GM12878 (cell line): ENCODE data around the gene DDX23. TPM values are rescaled to one million over a fixed set of nuclear protein-coding genes. Genes with fewer than 3 reads are reported as not detected.

Source experiments
- ATAC-seq: fragments of 200-7000 bp; cut with Tn5 transposase; 3 replicates; pipeline ENCODE4 v1.9.1; 2020; ENCODE audit warnings: mild to moderate bottlenecking, moderate library complexity
- BruUV-seq: library from RNA; stranded (reverse); fragments of 400-500 nt; replicated peaks from 2 replicates; lab custom pipeline; 2021; lab: Mats Ljungman, UMichigan
- CTCF ChIA-PET: fragments of 300-600 bp; sonication (Branson Sonifier 250); formaldehyde crosslinking; extraction: SDS; loops from one replicate; lab custom pipeline; 2021; ENCODE audit warnings: inconsistent platforms; lab: Yijun Ruan, JAX
- POLR2A ChIA-PET: fragments of 350-600 bp; formaldehyde crosslinking; extraction: SDS; loops from one replicate; lab custom pipeline; 2021; ENCODE audit warnings: inconsistent platforms; lab: Charles Lee
- RAD21 ChIA-PET: fragments of 300-600 bp; sonication (Branson Sonifier 250); formaldehyde crosslinking; loops from one replicate; lab custom pipeline; 2023; ENCODE audit warnings: antibody characterized with exemption; ENCODE audit not compliant: unreplicated experiment; lab: Charles Lee
- SMC1A ChIA-PET: fragments of 300-600 bp; sonication (Branson Sonifier 250); formaldehyde crosslinking; loops from one replicate; lab custom pipeline; 2023; ENCODE audit not compliant: unreplicated experiment, uncharacterized antibody; lab: Charles Lee
- DNase-seq: peaks from one replicate; pipeline ENCODE4 v3.0.0-alpha.2; 2011; ENCODE audit warnings: low read depth, low spot score
- FAIRE-seq: peaks from 3 replicates; lab custom pipeline; 2011; peaks lifted over from hg19 to GRCh38; lab: Jason Lieb, UNC
- H2AFZ ChIP-seq: 2 replicates; pipeline ENCODE4 v1.6.0; 2011; ENCODE audit warnings: low read depth, low read length, control low read depth; ENCODE audit not compliant: control insufficient read depth
- H3K27ac ChIP-seq: 2 replicates; pipeline ENCODE4 v1.5.1; 2011; ENCODE audit warnings: control low read depth; ENCODE audit not compliant: control insufficient read depth, insufficient read depth
- H3K27me3 ChIP-seq, 2 experiments: replicated peaks in 1 of 2; 2 replicates each; pipeline versions ENCODE4 v1.6.0 to v1.6.1; 2011; ENCODE audit warnings: low read length in 1 of 2; ENCODE audit not compliant: control insufficient read depth in 2 of 2, insufficient read depth in 2 of 2
- H3K36me3 ChIP-seq, 2 experiments: 2 replicates each; pipeline ENCODE4 v1.5.1; 2011; ENCODE audit warnings: low read length in 1 of 2; ENCODE audit not compliant: control insufficient read depth in 2 of 2, insufficient read depth in 2 of 2
- H3K4me1 ChIP-seq: 2 replicates; pipeline ENCODE4 v1.6.1; 2011; ENCODE audit warnings: mild to moderate bottlenecking, low read length, moderate library complexity, mixed read lengths; ENCODE audit not compliant: control insufficient read depth, insufficient read depth
- H3K4me2 ChIP-seq: 2 replicates; pipeline ENCODE4 v1.6.0; 2011; ENCODE audit warnings: control low read depth; ENCODE audit not compliant: control insufficient read depth, insufficient read depth
- H3K4me3 ChIP-seq: fragments of 200-600 bp; sonication (generic); 2 replicates; pipeline ENCODE4 v1.5.1; 2016
- H3K79me2 ChIP-seq: 2 replicates; pipeline ENCODE4 v1.6.0; 2011; ENCODE audit warnings: low read length; ENCODE audit not compliant: control insufficient read depth, insufficient read depth
- H3K9ac ChIP-seq: 2 replicates; pipeline ENCODE4 v1.8.0; 2011; ENCODE audit warnings: low read length, control low read depth, mixed read lengths; ENCODE audit not compliant: control insufficient read depth, insufficient read depth
- H3K9me3 ChIP-seq: replicated peaks from 3 replicates; pipeline ENCODE4 v1.5.1; 2011; ENCODE audit warnings: mild to moderate bottlenecking, low read length; ENCODE audit not compliant: control insufficient read depth, insufficient read depth
- H4K20me1 ChIP-seq: 2 replicates; pipeline ENCODE4 v1.6.0; 2011; ENCODE audit not compliant: control insufficient read depth, insufficient read depth
- BACH1 ChIP-seq: fragments of 450-650 bp; IDR thresholded peaks from 2 replicates; pipeline ENCODE4 v1.6.1; 2017; ENCODE audit warnings: mild to moderate bottlenecking, borderline replicate concordance
- DPF2 ChIP-seq: fragments of 450-650 bp; IDR thresholded peaks from 2 replicates; pipeline ENCODE4 v1.6.1; 2017; ENCODE audit warnings: mild to moderate bottlenecking
- FOXM1 ChIP-seq: IDR thresholded peaks from 2 replicates; pipeline ENCODE4 v1.6.1; 2012; ENCODE audit warnings: low read depth, mild to moderate bottlenecking, inconsistent platforms, low read length, moderate library complexity
- GABPA ChIP-seq: IDR thresholded peaks from 2 replicates; pipeline ENCODE4 v1.6.1; 2014; ENCODE audit warnings: antibody characterized with exemption, low read depth, mild to moderate bottlenecking, inconsistent platforms
- GATAD2B ChIP-seq: fragments of 450-650 bp; conservative IDR thresholded peaks from 2 replicates; pipeline ENCODE4 v1.6.1; 2017; ENCODE audit warnings: low read depth, mild to moderate bottlenecking, moderate library complexity
- MEF2B ChIP-seq: fragments of 450-650 bp; IDR thresholded peaks from 2 replicates; pipeline ENCODE4 v1.6.1; 2018; ENCODE audit warnings: mild to moderate bottlenecking, moderate library complexity; ENCODE audit not compliant: partially characterized antibody, poor library complexity, severe bottlenecking
- PAX5 ChIP-seq: IDR thresholded peaks from 2 replicates; pipeline ENCODE4 v1.6.1; 2011; ENCODE audit warnings: low read depth, low read length, borderline replicate concordance
- SREBF1 ChIP-seq: IDR thresholded peaks from 2 replicates; pipeline ENCODE4 v1.6.1; 2012; ENCODE audit warnings: mild to moderate bottlenecking, low read length
- SREBF2 ChIP-seq: IDR thresholded peaks from 2 replicates; pipeline ENCODE4 v1.6.1; 2012; ENCODE audit warnings: mild to moderate bottlenecking, low read length
- STAT1 ChIP-seq: fragments of 450-650 bp; conservative IDR thresholded peaks from 2 replicates; pipeline ENCODE4 v1.6.1; 2014; ENCODE audit warnings: antibody characterized with exemption, mild to moderate bottlenecking
- ZNF622 ChIP-seq: fragments of 450-650 bp; IDR thresholded peaks from 2 replicates; pipeline ENCODE4 v1.6.1; 2017; ENCODE audit warnings: mild to moderate bottlenecking, inconsistent platforms
- WGBS: methylation state at CpG from one replicate; pipeline ENCODE4 v1.1.6; 2016; ENCODE audit warnings: low lambda C conversion rate; ENCODE audit not compliant: insufficient replicate concordance, insufficient coverage; ENCODE audit errors: missing lambda C conversion rate; 5-methylcytosine and 5-hydroxymethylcytosine counted together
- in situ Hi-C: fragments of 300-500 bp; cut with MboI; formaldehyde crosslinking; loops from 9 replicates; pipeline ENCODE4 v1.14.3; 2018; ENCODE audit warnings: mixed read lengths
- intact Hi-C: fragments of 100-400 bp; cut with micrococcal nuclease; formaldehyde crosslinking; loops from one replicate; pipeline ENCODE4 v1.14.2; 2022; ENCODE audit not compliant: unreplicated experiment
- polyA plus RNA-seq, 11 experiments: library from polyadenylated mRNA; depleted of rRNA in 4 of 11; unstranded in 6 of 11; stranded (reverse) in 5 of 11; fragments of >200 nt; fragmentation: Nextera tagmentation in 4 of 11; fragmentation: Illumina TruSeq in 1 of 11; extraction: Ambion mirVana in 4 of 11; extraction: Trizol in 1 of 11; gene quantifications; 1 replicate in 1 of 11; 2 replicates in 10 of 11; pipeline versions ENCODE4 v1.2.1 to v1.2.3, GENCODE V29; 2011 to 2016; ENCODE audit warnings: inconsistent platforms in 2 of 11, missing spikeins in 2 of 11, low read depth in 1 of 11
- total RNA-seq, 4 experiments: library from RNA; depleted of rRNA in 3 of 4; stranded (reverse); fragments of >200 nt in 3 of 4; fragmentation: Illumina TruSeq in 1 of 4; extraction: Trizol in 1 of 4; gene quantifications; 2 replicates each; pipeline versions ENCODE4 v1.2.1 to v1.2.3, GENCODE V29; 2013 to 2021
- TF ChIP-seq, protein P1 (sequence below): IDR thresholded peaks from 2 replicates; pipeline ENCODE4 v1.6.1; 2012; ENCODE audit warnings: low read length, inconsistent platforms
- TF ChIP-seq, protein P2 (sequence below): IDR thresholded peaks from 2 replicates; pipeline ENCODE4 v1.6.1; 2012; ENCODE audit warnings: low read depth, low read length, improper control_type of control experiment

The DDX23 gene
- total and polyA plus RNA-seq, 10 of the 15 experiments (the other 5 are each of a cell fraction or from before 2014, with no cell fraction given): 25.8 to 107 (median 77.4) TPM

DNA sequence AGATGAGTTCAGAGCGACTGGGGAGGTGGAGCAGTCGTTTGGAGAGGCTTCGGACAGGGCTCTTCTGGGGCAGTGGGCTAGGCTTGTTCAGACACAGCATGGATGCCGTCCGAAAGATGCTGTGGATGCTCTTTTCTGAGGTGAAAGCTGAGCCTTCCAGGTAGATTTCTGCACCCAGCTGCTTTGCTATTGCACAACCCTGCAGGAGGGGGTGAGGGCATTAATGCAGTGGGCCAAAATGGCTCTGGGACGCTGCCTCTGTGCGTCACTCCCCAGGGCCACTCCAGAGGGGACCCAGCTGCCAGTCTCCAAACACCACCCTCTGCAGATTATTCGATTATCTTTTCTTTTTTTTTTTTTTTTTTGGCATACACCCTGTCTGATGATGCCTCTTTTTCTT, 6.1 kb upstream of the DDX23 start:
- Histone ChIP-seq H3K27me3 (no peaks in the 10 kb centered on the region), H2AFZ (no peak overlapping the region), H3K36me3 (peaks cover 0 to 3% of the 10 kb centered on the region in 2 experiments; a peak in 2 of 4 replicates), H3K4me3 (no peak overlapping the region), H4K20me1 (no peaks in the 10 kb centered on the region), H3K4me2 (no peak overlapping the region), H3K27ac (no peak overlapping the region), H3K9ac (no peak overlapping the region), H3K79me2 (no peaks in the 10 kb centered on the region), H3K9me3 (no peaks in the 10 kb centered on the region), H3K4me1 (peaks cover 3% of the 10 kb centered on the region; the same call in 1 of the 2 replicates)
- intact Hi-C loops: no loop called here
- in situ Hi-C loops: no loop called here
- DNase-seq: no peak
- ChIA-PET POLR2A (interaction anchor here (0.6 to 3.6 kb wide), 6 partner anchors 8 to 94 kb away, joined by 3 to 28 read pairs (median 4); partner anchors contain the start of gene RND1), SMC1A (interaction anchor here (0.7 to 1.8 kb wide), 4 partner anchors 10 to 69 kb away, joined by 3 to 4 read pairs (median 4); no protein-coding TSS in a partner anchor), CTCF (interaction anchor here (0.9 to 9.2 kb wide), 9 partner anchors 7 to 120 kb away, joined by 3 to 135 read pairs (median 9); partner anchors contain the start of genes RND1 and WNT1), RAD21 (interaction anchor here (1.0 to 7.2 kb wide), 2 partner anchors 31 to 43 kb away, joined by 4 to 167 read pairs; no protein-coding TSS in a partner anchor)
- TF ChIP-seq FOXM1 (no peak), BACH1 (no peak), MEF2B (no peak), ZNF622 (no peak), SREBF2 (no peak), SREBF1 (no peak), DPF2 (no peak), STAT1 (no peak), GATAD2B (no peak), PAX5 (no peak), GABPA (no peak)
- TF ChIP-seq, protein P1, sequence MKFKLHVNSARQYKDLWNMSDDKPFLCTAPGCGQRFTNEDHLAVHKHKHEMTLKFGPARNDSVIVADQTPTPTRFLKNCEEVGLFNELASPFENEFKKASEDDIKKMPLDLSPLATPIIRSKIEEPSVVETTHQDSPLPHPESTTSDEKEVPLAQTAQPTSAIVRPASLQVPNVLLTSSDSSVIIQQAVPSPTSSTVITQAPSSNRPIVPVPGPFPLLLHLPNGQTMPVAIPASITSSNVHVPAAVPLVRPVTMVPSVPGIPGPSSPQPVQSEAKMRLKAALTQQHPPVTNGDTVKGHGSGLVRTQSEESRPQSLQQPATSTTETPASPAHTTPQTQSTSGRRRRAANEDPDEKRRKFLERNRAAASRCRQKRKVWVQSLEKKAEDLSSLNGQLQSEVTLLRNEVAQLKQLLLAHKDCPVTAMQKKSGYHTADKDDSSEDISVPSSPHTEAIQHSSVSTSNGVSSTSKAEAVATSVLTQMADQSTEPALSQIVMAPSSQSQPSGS: no peak
- TF ChIP-seq, protein P2, sequence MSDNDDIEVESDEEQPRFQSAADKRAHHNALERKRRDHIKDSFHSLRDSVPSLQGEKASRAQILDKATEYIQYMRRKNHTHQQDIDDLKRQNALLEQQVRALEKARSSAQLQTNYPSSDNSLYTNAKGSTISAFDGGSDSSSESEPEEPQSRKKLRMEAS: no peak
- WGBS: 80% methylated on average over 8 of the region's 8 CpGs
- BruUV-seq: no TSS peak
- ATAC-seq: no peak
- FAIRE-seq: no peak
